ENCODE results near the gene RSPO4.

RSPO4 gene

GRCh38 chr20:913306-913849 lies 88.7 kb downstream of the RSPO4 start:
- DNase-seq (ENCODE audit: extremely low spot score, insufficient read length, low read depth): no peak
- no peak for FAIRE-seq

DNA sequence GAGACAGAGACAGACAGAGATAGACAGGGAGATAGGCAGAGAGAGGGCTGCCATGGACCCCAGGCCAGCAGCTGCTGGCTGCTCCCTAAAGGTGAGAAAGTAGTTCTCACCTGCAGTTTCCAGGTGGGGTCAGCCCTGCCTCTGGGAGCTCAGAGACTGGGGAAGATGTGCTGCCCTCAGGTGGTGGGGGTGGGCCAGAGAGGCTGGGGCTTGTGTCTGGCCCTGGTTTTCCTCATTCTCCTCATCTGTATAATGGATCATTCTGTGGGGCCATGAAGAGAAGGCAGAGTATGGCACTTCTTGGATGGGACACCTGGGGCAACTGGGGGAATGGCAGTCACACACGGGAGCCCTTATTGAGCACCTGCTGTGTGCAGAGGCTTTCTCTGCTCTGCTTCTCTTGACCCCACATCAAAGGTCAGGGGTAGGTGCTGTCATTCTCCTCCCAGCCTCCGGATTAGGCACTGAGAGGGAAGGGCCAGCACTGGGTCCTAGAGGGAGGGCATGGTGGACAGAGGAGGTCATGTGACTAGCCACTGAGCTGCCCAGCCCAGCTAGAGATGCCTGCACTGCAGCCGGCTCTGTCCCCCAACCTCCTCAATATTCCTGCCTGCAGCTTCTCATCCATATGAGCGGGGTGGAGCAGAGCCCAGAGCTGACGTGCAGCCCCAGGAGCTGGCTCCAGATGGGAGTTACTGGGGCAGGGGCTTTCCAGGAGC lies 90.1 kb downstream of the RSPO4 start:
- DNase-seq (ENCODE audit: extremely low spot score, insufficient read length, low read depth) (no peak), FAIRE-seq (no peak)

DNA sequence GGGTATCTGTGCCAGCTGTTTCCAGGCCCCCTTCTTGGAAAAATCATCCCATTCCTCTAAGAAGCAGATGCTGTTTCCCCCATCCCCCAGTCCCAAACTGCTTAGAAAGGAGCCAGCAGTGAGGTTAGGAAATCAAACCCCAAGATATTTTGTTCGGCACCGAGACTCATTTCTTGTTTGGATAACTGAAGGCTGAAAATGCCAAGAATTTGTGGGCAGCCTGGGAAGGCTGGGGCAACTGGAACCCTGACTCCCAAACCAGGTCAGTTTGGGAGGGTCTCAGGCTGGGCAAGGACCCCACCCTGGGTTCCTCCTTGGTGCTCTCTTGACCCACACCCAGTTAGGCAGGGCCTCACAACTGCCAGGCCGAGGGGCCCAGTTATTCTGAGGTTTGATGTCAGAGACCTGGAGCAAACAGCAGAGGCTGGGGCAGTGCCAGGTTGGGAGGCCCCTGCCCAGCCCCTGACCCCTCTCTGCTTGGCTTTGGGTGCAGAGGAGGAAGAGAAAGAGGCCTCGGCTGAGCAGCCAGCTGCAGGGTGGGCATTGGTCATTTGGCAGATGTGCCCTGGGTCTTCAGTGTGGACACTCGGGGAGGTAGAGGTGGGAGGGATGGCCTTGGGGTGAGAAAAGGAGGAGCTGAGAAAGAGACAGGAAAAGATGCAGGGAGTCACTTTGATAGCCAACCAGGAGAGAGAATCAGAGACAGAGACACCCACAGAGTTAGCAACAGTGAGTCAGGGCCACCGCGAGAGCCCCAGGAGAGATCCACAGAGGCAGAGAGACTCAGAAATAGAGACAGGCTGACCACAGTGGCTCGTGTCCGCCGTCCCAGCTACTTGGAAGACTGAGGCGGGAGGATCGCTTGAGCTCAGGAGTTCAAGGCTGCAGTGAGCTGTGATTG lies 91.0 kb downstream of the RSPO4 start:
- FAIRE-seq (no peak), DNase-seq (ENCODE audit: extremely low spot score, insufficient read length, low read depth) (no peak)

- FAIRE-seq (no peak), DNase-seq (ENCODE audit: extremely low spot score, insufficient read length, low read depth) (no peak)
Observed at GRCh38 chr20:910132-910869, 91.8 kb downstream of the RSPO4 start.

DNA sequence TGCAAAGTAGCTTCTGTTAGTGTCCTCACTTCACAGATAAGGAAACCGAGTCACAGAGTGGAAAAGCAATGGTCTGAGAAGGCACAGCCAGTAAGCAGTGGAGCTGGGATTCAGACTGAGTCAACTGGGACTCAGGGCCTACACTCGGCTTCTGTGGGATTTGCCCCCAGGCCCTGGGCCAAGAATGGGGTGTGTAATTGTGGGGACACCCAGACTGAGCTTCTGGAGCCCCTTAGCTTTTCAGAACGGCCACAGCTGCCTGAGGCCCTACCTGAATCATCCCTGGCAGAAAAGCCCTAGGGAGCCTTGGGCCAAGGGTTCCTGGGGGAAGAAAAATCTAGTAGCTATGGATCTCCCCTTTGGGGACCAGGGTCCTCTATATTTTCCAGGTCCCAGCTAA lies 92.5 kb downstream of the RSPO4 start:
- FAIRE-seq: no peak
- DNase-seq (ENCODE audit: extremely low spot score, insufficient read length, low read depth): no peak
